WTC11 (cell line): ENCODE results near the gene FBXO31. TPM values are rescaled to one million over a fixed set of nuclear protein-coding genes. Genes with fewer than 3 reads are reported as not detected.

ENCODE experiments used
- ATAC-seq: fragments of 200-7000 bp; cut with Tn5 transposase; 2 replicates; pipeline ENCODE4 v1.10.0; 2021; ENCODE audit warnings: mild to moderate bottlenecking, moderate library complexity
- CTCF ChIA-PET: fragments of 300-600 bp; sonication (Branson Sonifier 250); formaldehyde crosslinking; loops from one replicate; lab custom pipeline; 2021; ENCODE audit warnings: antibody characterized with exemption; lab: Charles Lee
- POLR2A ChIA-PET: fragments of 350-600 bp; sonication (Branson Sonifier 250); formaldehyde crosslinking; loops from one replicate; lab custom pipeline; 2021; ENCODE audit warnings: antibody characterized with exemption; lab: Charles Lee
- DNase-seq: peaks from one replicate; pipeline ENCODE4 v3.0.0; 2021; ENCODE audit warnings: low spot score
- H3K27ac Mint-ChIP-seq: 2 replicates; pipeline ENCODE4 v1.8.0; 2021; ENCODE audit warnings: mixed read lengths
- H3K27me3 Mint-ChIP-seq: 2 replicates; pipeline ENCODE4 v1.8.0; 2021; ENCODE audit warnings: low read depth, mild to moderate bottlenecking, moderate library complexity, mixed read lengths
- H3K36me3 Mint-ChIP-seq: 2 replicates; pipeline ENCODE4 v1.8.0; 2021; ENCODE audit warnings: mixed read lengths
- H3K4me1 Mint-ChIP-seq: 2 replicates; pipeline ENCODE4 v1.8.0; 2022; ENCODE audit warnings: mixed read lengths
- H3K4me3 Mint-ChIP-seq: 2 replicates; pipeline ENCODE4 v1.8.0; 2021; ENCODE audit warnings: mild to moderate bottlenecking, moderate library complexity, mixed read lengths
- H3K9me3 Mint-ChIP-seq: 2 replicates; pipeline ENCODE4 v1.8.0; 2021; ENCODE audit warnings: mixed read lengths
- AR ChIP-seq: fragments of 250-450 bp; sonication (Bioruptor Pico); IDR thresholded peaks from 2 replicates; pipeline ENCODE4 v1.9.0; 2021; ENCODE audit warnings: mild to moderate bottlenecking
- ATF2 ChIP-seq: sonication (generic); formaldehyde crosslinking; IDR thresholded peaks from 2 replicates; pipeline ENCODE4 v1.8.1; 2022; ENCODE audit warnings: low read depth, missing genetic modification reagents, borderline replicate concordance
- ATF6 ChIP-seq: sonication (generic); formaldehyde crosslinking; IDR thresholded peaks from 2 replicates; pipeline ENCODE4 v1.8.1; 2023; ENCODE audit warnings: mild to moderate bottlenecking, missing genetic modification reagents
- ESRRA ChIP-seq: sonication (generic); formaldehyde crosslinking; IDR thresholded peaks from 2 replicates; pipeline ENCODE4 v1.8.1; 2022; ENCODE audit warnings: mild to moderate bottlenecking, missing genetic modification reagents, borderline replicate concordance
- FOXP1 ChIP-seq: sonication (generic); formaldehyde crosslinking; IDR thresholded peaks from 2 replicates; pipeline ENCODE4 v1.8.0; 2022; ENCODE audit warnings: missing genetic modification reagents, mild to moderate bottlenecking, moderate library complexity, borderline replicate concordance
- GABPB1 ChIP-seq: sonication (generic); formaldehyde crosslinking; IDR thresholded peaks from 2 replicates; pipeline ENCODE4 v1.8.1; 2023; ENCODE audit warnings: mild to moderate bottlenecking, missing genetic modification reagents
- GRHL2 ChIP-seq: fragments of 250-450 bp; sonication (Bioruptor Pico); IDR thresholded peaks from 2 replicates; pipeline ENCODE4 v1.8.0; 2022; ENCODE audit warnings: mild to moderate bottlenecking, moderate library complexity; ENCODE audit not compliant: insufficient replicate concordance, severe bottlenecking
- GTF2I ChIP-seq: fragments of 250-450 bp; sonication (Bioruptor Pico); conservative IDR thresholded peaks from 2 replicates; pipeline ENCODE4 v1.4.0; 2021; ENCODE audit warnings: mild to moderate bottlenecking
- JUN ChIP-seq: sonication (generic); formaldehyde crosslinking; IDR thresholded peaks from 2 replicates; pipeline ENCODE4 v1.8.0; 2023; ENCODE audit warnings: mild to moderate bottlenecking, missing genetic modification reagents
- MAX ChIP-seq: sonication (generic); formaldehyde crosslinking; IDR thresholded peaks from 2 replicates; pipeline ENCODE4 v1.8.0; 2022; ENCODE audit warnings: mild to moderate bottlenecking, missing genetic modification reagents
- NFE2L1 ChIP-seq: sonication (generic); formaldehyde crosslinking; IDR thresholded peaks from 2 replicates; pipeline ENCODE4 v1.8.1; 2023; ENCODE audit warnings: missing genetic modification reagents
- NR1H2 ChIP-seq: sonication (generic); formaldehyde crosslinking; IDR thresholded peaks from 2 replicates; pipeline ENCODE4 v1.9.0; 2021; ENCODE audit warnings: mild to moderate bottlenecking, moderate library complexity, missing genetic modification reagents
- OVOL2 ChIP-seq: fragments of 250-450 bp; sonication (Bioruptor Pico); IDR thresholded peaks from 2 replicates; pipeline ENCODE4 v1.9.0; 2021; ENCODE audit warnings: mild to moderate bottlenecking, borderline replicate concordance
- TEAD1 ChIP-seq: sonication (generic); formaldehyde crosslinking; IDR thresholded peaks from 2 replicates; pipeline ENCODE4 v1.8.0; 2022; ENCODE audit warnings: mild to moderate bottlenecking, missing genetic modification reagents
- TEAD4 ChIP-seq: sonication (generic); formaldehyde crosslinking; IDR thresholded peaks from 2 replicates; pipeline ENCODE4 v1.8.0; 2022; ENCODE audit warnings: mild to moderate bottlenecking, missing genetic modification reagents
- TP53 ChIP-seq: sonication (generic); formaldehyde crosslinking; IDR thresholded peaks from 2 replicates; pipeline ENCODE4 v1.8.1; 2023; ENCODE audit warnings: mild to moderate bottlenecking, missing genetic modification reagents
- ZNF219 ChIP-seq: sonication (generic); formaldehyde crosslinking; IDR thresholded peaks from 2 replicates; pipeline ENCODE4 v1.8.0; 2023; ENCODE audit warnings: missing genetic modification reagents, mild to moderate bottlenecking, borderline replicate concordance
- total RNA-seq: library from RNA; stranded (reverse); gene quantifications from 3 replicates; pipeline ENCODE4 v1.2.3, GENCODE V29; 2021
- TF ChIP-seq, protein P1 (sequence below): fragments of 250-450 bp; sonication (Bioruptor Pico); IDR thresholded peaks from 2 replicates; pipeline ENCODE4 v2.1.2; 2022; ENCODE audit warnings: mild to moderate bottlenecking, moderate library complexity
- TF ChIP-seq, protein P2 (sequence below): sonication (generic); formaldehyde crosslinking; IDR thresholded peaks from 2 replicates; pipeline ENCODE4 v1.8.0; 2022; ENCODE audit warnings: mild to moderate bottlenecking, missing genetic modification reagents
- TF ChIP-seq, protein P3 (sequence below): sonication (generic); formaldehyde crosslinking; IDR thresholded peaks from 2 replicates; pipeline ENCODE4 v1.8.1; 2023; ENCODE audit warnings: mild to moderate bottlenecking, missing genetic modification reagents

The FBXO31 gene
- total RNA-seq, 1 experiment from 2014 or later, result 22.6 TPM

DNA sequence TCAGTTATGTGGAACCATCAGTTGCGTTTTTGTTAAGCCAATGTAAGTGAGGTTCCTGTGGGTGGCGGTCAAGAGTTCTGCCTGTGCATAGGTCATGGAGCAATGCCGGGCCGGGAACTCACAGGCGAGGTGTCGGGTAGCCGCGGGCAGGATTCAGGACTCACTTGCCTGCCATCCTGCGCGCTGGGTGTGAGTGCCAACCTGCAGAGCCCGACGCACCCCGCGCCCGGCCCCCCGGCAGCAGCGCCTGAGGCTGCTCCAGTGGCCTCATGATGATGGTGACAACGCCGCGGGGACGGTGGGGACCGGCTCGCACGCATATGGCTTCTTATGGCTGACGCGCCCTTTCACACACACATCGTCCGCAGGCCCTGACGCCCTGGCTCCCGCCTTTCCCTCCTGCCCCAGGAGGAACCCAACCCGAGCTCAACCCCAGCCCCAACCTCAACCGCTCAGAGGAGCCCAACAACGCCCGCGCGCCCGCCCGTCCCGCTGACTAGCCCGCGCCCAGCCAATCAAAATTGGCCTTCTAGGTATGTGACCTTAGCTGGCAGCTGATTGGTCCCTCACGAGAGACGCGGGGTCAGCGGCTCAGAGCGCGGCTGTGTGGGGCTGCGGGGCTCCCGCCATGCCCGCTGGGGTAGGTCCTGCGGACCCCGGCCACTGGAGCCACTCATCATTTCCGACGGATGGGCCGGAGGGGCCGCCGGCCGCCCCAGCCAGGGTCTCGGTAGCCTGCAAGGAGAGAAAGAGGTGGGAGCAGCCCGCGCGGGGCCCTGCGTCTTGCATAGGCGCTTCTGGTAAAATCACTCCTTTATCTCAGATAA is 66.4 kb downstream of the FBXO31 start, which contains the start of gene C16orf95 (continued):
- no peak for TF ChIP-seq ATF6 (CRISPR knock-in tag)
- peak; percentile 49 for TF ChIP-seq GABPB1 (CRISPR knock-in tag)
- TF ChIP-seq AR (CRISPR knock-in tag), result no peak
- TF ChIP-seq GRHL2 (CRISPR knock-in tag), result no peak
- no peak for TF ChIP-seq ZNF219 (CRISPR knock-in tag)
- 0 out of 2 replicates have a peak, but pooled peaks have one; percentile 1 for TF ChIP-seq GTF2I
- 0 out of 2 replicates have a peak, but pooled peaks have one; percentile 44 for TF ChIP-seq ESRRA (CRISPR knock-in tag)

GRCh38 chr16:87316450-87316922 is 67.1 kb downstream of the FBXO31 start:
- ATAC-seq (no peak), DNase-seq (no peak)
- Mint-ChIP-seq H3K9me3 (no peaks in the 10 kb centered on the region), H3K27ac (no peak overlapping the region; the same call in 1 of the 2 replicates), H3K27me3 (peaks cover 2% of the 10 kb centered on the region; the same call in 1 of the 2 replicates), H3K36me3 (no peaks in the 10 kb centered on the region), H3K4me1 (peaks cover 9% of the 10 kb centered on the region), H3K4me3 (peak overlapping the region; percentile 90)
- CTCF ChIA-PET, result interaction anchor here (0.7 to 1.8 kb wide), 3 partner anchors 19 to 67 kb away, joined by 3 to 5 read pairs (median 4); partner anchors contain the start of gene FBXO31
- POLR2A ChIA-PET, result interaction anchor here (1.6 kb wide), 1 partner anchor 67 kb away, joined by 9 read pairs; the partner anchor contains the start of gene FBXO31
- no peak for TF ChIP-seq OVOL2
- peak; percentile 96 for TF ChIP-seq GTF2I
- TF ChIP-seq, protein P1, sequence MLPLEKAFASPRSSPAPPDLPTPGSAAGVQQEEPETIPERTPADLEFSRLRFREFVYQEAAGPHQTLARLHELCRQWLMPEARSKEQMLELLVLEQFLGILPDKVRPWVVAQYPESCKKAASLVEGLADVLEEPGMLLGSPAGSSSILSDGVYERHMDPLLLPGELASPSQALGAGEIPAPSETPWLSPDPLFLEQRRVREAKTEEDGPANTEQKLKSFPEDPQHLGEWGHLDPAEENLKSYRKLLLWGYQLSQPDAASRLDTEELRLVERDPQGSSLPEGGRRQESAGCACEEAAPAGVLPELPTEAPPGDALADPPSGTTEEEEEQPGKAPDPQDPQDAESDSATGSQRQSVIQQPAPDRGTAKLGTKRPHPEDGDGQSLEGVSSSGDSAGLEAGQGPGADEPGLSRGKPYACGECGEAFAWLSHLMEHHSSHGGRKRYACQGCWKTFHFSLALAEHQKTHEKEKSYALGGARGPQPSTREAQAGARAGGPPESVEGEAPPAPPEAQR (CRISPR knock-in tag), result 0 out of 2 replicates have a peak, but pooled peaks have one; percentile 26

GRCh38 chr16:87314990-87315420 is 68.6 kb downstream of the FBXO31 start:
- ChIA-PET CTCF (interaction anchor here (0.6 to 1.8 kb wide), 4 partner anchors 9 to 462 kb away, joined by 3 to 5 read pairs (median 4); no protein-coding TSS in a partner anchor), POLR2A (no interaction called here)
- ATAC-seq, result no peak
- TF ChIP-seq JUN (CRISPR knock-in tag) (no peak), MAX (CRISPR knock-in tag) (no peak), ZNF219 (CRISPR knock-in tag) (no peak), NFE2L1 (no peak), FOXP1 (CRISPR knock-in tag) (no peak), NR1H2 (CRISPR knock-in tag) (no peak), ATF2 (CRISPR knock-in tag) (no peak), TEAD4 (CRISPR knock-in tag) (no peak), TP53 (no peak), TEAD1 (no peak)
- TF ChIP-seq, protein P2, sequence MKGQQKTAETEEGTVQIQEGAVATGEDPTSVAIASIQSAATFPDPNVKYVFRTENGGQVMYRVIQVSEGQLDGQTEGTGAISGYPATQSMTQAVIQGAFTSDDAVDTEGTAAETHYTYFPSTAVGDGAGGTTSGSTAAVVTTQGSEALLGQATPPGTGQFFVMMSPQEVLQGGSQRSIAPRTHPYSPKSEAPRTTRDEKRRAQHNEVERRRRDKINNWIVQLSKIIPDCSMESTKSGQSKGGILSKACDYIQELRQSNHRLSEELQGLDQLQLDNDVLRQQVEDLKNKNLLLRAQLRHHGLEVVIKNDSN (CRISPR knock-in tag), result no peak
- TF ChIP-seq, protein P3, sequence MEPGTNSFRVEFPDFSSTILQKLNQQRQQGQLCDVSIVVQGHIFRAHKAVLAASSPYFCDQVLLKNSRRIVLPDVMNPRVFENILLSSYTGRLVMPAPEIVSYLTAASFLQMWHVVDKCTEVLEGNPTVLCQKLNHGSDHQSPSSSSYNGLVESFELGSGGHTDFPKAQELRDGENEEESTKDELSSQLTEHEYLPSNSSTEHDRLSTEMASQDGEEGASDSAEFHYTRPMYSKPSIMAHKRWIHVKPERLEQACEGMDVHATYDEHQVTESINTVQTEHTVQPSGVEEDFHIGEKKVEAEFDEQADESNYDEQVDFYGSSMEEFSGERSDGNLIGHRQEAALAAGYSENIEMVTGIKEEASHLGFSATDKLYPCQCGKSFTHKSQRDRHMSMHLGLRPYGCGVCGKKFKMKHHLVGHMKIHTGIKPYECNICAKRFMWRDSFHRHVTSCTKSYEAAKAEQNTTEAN, result no peak

More at GRCh38 chr16:87314990-87315420, 68.6 kb downstream of the FBXO31 start:
- no peaks in the 10 kb centered on the region for H3K36me3 Mint-ChIP-seq
- peaks cover 2% of the 10 kb centered on the region; the same call in 1 of the 2 replicates for H3K27me3 Mint-ChIP-seq
- H3K9me3 Mint-ChIP-seq, result no peaks in the 10 kb centered on the region
- H3K4me1 Mint-ChIP-seq, result peaks cover 9% of the 10 kb centered on the region
- no peak for DNase-seq
- H3K4me3 Mint-ChIP-seq, result no peak overlapping the region
- no peak overlapping the region for H3K27ac Mint-ChIP-seq
